OCI-M2 (cell line): ENCODE measurements around the gene ELP5.

Source experiments
- DNase-seq: peaks from one replicate; lab custom pipeline; 2025; ENCODE audit not compliant: unreplicated experiment; lab: John Stamatoyannopoulos, UW

Gene ELP5

GRCh38 chr17:7252176-7253043 lies at the start of gene ELP5:
Gene ELP5, plus strand, starts transcription at chr17:7252215. Its CDS starts 336 bp downstream, at chr17:7252551.
- peak; percentile 93 for DNase-seq

GRCh38 chr17:7203391-7203790 lies 48.6 kb upstream of the ELP5 start:
- no peak for DNase-seq

GRCh38 chr17:7204336-7204735 lies 47.7 kb upstream of the ELP5 start:
- DNase-seq = no peak

GRCh38 chr17:7204828-7205461 lies 47.1 kb upstream of the ELP5 start:
- no peak for DNase-seq

- no peak for DNase-seq
Observed at GRCh38 chr17:7205561-7205960, 46.5 kb upstream of the ELP5 start.

- no peak for DNase-seq
Observed at GRCh38 chr17:7207120-7208001, 44.7 kb upstream of the ELP5 start.

- no peak for DNase-seq
Observed at GRCh38 chr17:7208027-7208571, 43.9 kb upstream of the ELP5 start.

- DNase-seq = no peak
Observed at GRCh38 chr17:7208754-7209460, 43.1 kb upstream of the ELP5 start.

GRCh38 chr17:7211491-7212273 lies 40.3 kb upstream of the ELP5 start:
- DNase-seq = no peak

- no peak for DNase-seq
Observed at GRCh38 chr17:7213895-7214299, 38.1 kb upstream of the ELP5 start.

GRCh38 chr17:7214300-7215135 lies 37.5 kb upstream of the ELP5 start:
- peak; percentile 87 for DNase-seq

GRCh38 chr17:7215136-7215638 lies 36.8 kb upstream of the ELP5 start:
- no peak for DNase-seq

- no peak for DNase-seq
Observed at GRCh38 chr17:7215652-7216180, 36.3 kb upstream of the ELP5 start.

GRCh38 chr17:7216242-7217112 lies 35.5 kb upstream of the ELP5 start:
- DNase-seq = no peak

- no peak for DNase-seq
Observed at GRCh38 chr17:7217113-7217987, 34.7 kb upstream of the ELP5 start.

GRCh38 chr17:7218166-7218565 lies 33.8 kb upstream of the ELP5 start:
- DNase-seq = no peak
